Caco-2 (cell line): ENCODE measurements around the gene ANKMY1. TPM values are rescaled to one million over a fixed set of nuclear protein-coding genes. Genes with fewer than 3 reads are reported as not detected.

Experiments
- BruUV-seq: library from RNA; stranded (reverse); fragments of 400-500 nt; replicated peaks from 2 replicates; lab custom pipeline; 2021; lab: Mats Ljungman, UMichigan
- CTCF ChIA-PET: fragments of 300-600 bp; sonication (Branson Sonifier 250); formaldehyde crosslinking; loops from one replicate; lab custom pipeline; 2022; ENCODE audit warnings: antibody characterized with exemption; lab: Charles Lee
- POLR2A ChIA-PET: fragments of 300-600 bp; sonication (Branson Sonifier 250); formaldehyde crosslinking; loops from one replicate; lab custom pipeline; 2022; ENCODE audit warnings: antibody characterized with exemption; lab: Charles Lee
- DNase-seq, 2 experiments: peaks; one replicate each; pipeline versions ENCODE4 v3.0.0 to v3.0.0-alpha.2; 2020 to 2022
- H3K27me3 ChIP-seq: replicated peaks from 2 replicates; pipeline ENCODE4 v1.6.0; 2011; ENCODE audit warnings: low read length; ENCODE audit not compliant: control insufficient read depth, insufficient read depth
- H3K36me3 ChIP-seq: 2 replicates; pipeline ENCODE4 v1.5.1; 2011; ENCODE audit warnings: low read length; ENCODE audit not compliant: control insufficient read depth, insufficient read depth
- H3K4me1 ChIP-seq: fragments of 250-450 bp; sonication (Bioruptor Pico); 2 replicates; pipeline ENCODE4 v1.5.1; 2020; ENCODE audit warnings: mild to moderate bottlenecking
- H3K4me3 ChIP-seq: 2 replicates; pipeline ENCODE4 v1.5.1; 2011; ENCODE audit warnings: low read depth, mild to moderate bottlenecking, control low read depth, low read length
- H3K9me3 ChIP-seq: fragments of 250-450 bp; sonication (Bioruptor Pico); 2 replicates; pipeline ENCODE4 v1.5.1; 2020; ENCODE audit warnings: mild to moderate bottlenecking, moderate library complexity
- H3K27ac Mint-ChIP-seq: one replicate; pipeline ENCODE4 v1.8.0; 2022; ENCODE audit warnings: mixed read lengths; ENCODE audit not compliant: unreplicated experiment
- H3K27me3 Mint-ChIP-seq: one replicate; pipeline ENCODE4 v1.8.0; 2022; ENCODE audit warnings: mixed read lengths; ENCODE audit not compliant: insufficient read depth, unreplicated experiment
- H3K36me3 Mint-ChIP-seq: one replicate; pipeline ENCODE4 v1.8.0; 2022; ENCODE audit warnings: mild to moderate bottlenecking, mixed read lengths; ENCODE audit not compliant: insufficient read depth, unreplicated experiment
- H3K4me1 Mint-ChIP-seq: one replicate; pipeline ENCODE4 v1.8.0; 2022; ENCODE audit warnings: low read depth, mixed read lengths; ENCODE audit not compliant: unreplicated experiment
- H3K4me3 Mint-ChIP-seq: one replicate; pipeline ENCODE4 v1.8.0; 2022; ENCODE audit warnings: mild to moderate bottlenecking, moderate library complexity, mixed read lengths; ENCODE audit not compliant: unreplicated experiment
- H3K9me3 Mint-ChIP-seq: one replicate; pipeline ENCODE4 v1.8.0; 2022; ENCODE audit warnings: mixed read lengths; ENCODE audit not compliant: unreplicated experiment
- CTCF ChIP-seq, 2 experiments: fragments of 200-600 bp in 1 of 2; IDR thresholded peaks; 1 replicate in 1 of 2; 2 replicates in 1 of 2; pipeline versions ENCODE4 v1.5.1 to v1.8.0; 2011 to 2022; ENCODE audit warnings: antibody characterized with exemption in 1 of 2, control low read depth in 1 of 2, inconsistent platforms in 1 of 2, low read depth in 1 of 2, low read length in 1 of 2, mild to moderate bottlenecking in 1 of 2, moderate library complexity in 1 of 2; ENCODE audit not compliant: insufficient read depth in 1 of 2, severe bottlenecking in 1 of 2, unreplicated experiment in 1 of 2
- intact Hi-C: fragments of 100-400 bp; cut with micrococcal nuclease; formaldehyde crosslinking; loops from one replicate; pipeline ENCODE4 v1.10.0; 2022; ENCODE audit not compliant: unreplicated experiment
- total RNA-seq: library from RNA; stranded (reverse); gene quantifications from 2 replicates; pipeline ENCODE4 v1.2.3, GENCODE V29; 2022

The ANKMY1 gene
- total RNA-seq, 1 experiment from 2014 or later, result 12.2 TPM

GRCh38 chr2:240578488-240578887, 20.7 kb upstream of the ANKMY1 start:
- POLR2A ChIA-PET, result no interaction called here

GRCh38 chr2:240578110-240578450, 20.3 kb upstream of the ANKMY1 start:
- TF ChIP-seq CTCF (IDR thresholded peaks at IDR 0.05; ENCODE audit: insufficient read depth in 1 of 2, low read depth in 1 of 2, low read length in 1 of 2, severe bottlenecking in 1 of 2, unreplicated experiment in 1 of 2), result no peak
- ChIA-PET POLR2A (no interaction called here), CTCF (no interaction called here)
- Histone ChIP-seq H3K9me3 (no peaks in the 10 kb centered on the region), H3K27me3 (no peaks in the 10 kb centered on the region), H3K36me3 (peaks cover 1% of the 10 kb centered on the region; the same call in 1 of the 2 replicates), H3K4me3 (no peak overlapping the region), H3K4me1 (no peaks in the 10 kb centered on the region)
- Mint-ChIP-seq H3K36me3 (peaks cover 13% of the 10 kb centered on the region), H3K27ac (no peak overlapping the region), H3K27me3 (no peaks in the 10 kb centered on the region), H3K9me3 (no peaks in the 10 kb centered on the region), H3K4me1 (peaks cover 13% of the 10 kb centered on the region), H3K4me3 (no peak overlapping the region)
- no peak for DNase-seq
- intact Hi-C loops, result no loop called here
- BruUV-seq, result no TSS peak

More at GRCh38 chr2:240578488-240578887, 20.7 kb upstream of the ANKMY1 start:
- no TSS peak for BruUV-seq
- Histone ChIP-seq H3K4me1 (no peaks in the 10 kb centered on the region), H3K4me3 (no peak overlapping the region), H3K36me3 (peaks cover 1% of the 10 kb centered on the region; the same call in 1 of the 2 replicates), H3K9me3 (no peaks in the 10 kb centered on the region), H3K27me3 (no peaks in the 10 kb centered on the region)
- intact Hi-C loops, result no loop called here
- Mint-ChIP-seq H3K4me3 (no peak overlapping the region), H3K27ac (no peak overlapping the region), H3K4me1 (peaks cover 13% of the 10 kb centered on the region), H3K9me3 (no peaks in the 10 kb centered on the region), H3K36me3 (peaks cover 13% of the 10 kb centered on the region), H3K27me3 (no peaks in the 10 kb centered on the region)
- no peak for TF ChIP-seq CTCF (IDR thresholded peaks at IDR 0.05; ENCODE audit: insufficient read depth in 1 of 2, low read depth in 1 of 2, low read length in 1 of 2, severe bottlenecking in 1 of 2, unreplicated experiment in 1 of 2)
- CTCF ChIA-PET, result no interaction called here
- no peak for DNase-seq

GRCh38 chr2:240577281-240578109, 19.7 kb upstream of the ANKMY1 start:
- H3K4me1 Mint-ChIP-seq, result peaks cover 13% of the 10 kb centered on the region
- POLR2A ChIA-PET, result no interaction called here
- no peaks in the 10 kb centered on the region for H3K27me3 ChIP-seq
- BruUV-seq, result no TSS peak
- peaks cover 13% of the 10 kb centered on the region for H3K36me3 Mint-ChIP-seq
- no peak overlapping the region for H3K27ac Mint-ChIP-seq
- DNase-seq, result no peak
- H3K4me3 ChIP-seq, result no peak overlapping the region
- CTCF ChIA-PET, result no interaction called here
- peaks cover 1% of the 10 kb centered on the region; the same call in 1 of the 2 replicates for H3K36me3 ChIP-seq
- H3K27me3 Mint-ChIP-seq, result no peaks in the 10 kb centered on the region
- H3K4me3 Mint-ChIP-seq, result no peak overlapping the region
- H3K9me3 Mint-ChIP-seq, result no peaks in the 10 kb centered on the region
- no peaks in the 10 kb centered on the region for H3K4me1 ChIP-seq
- no peak for TF ChIP-seq CTCF (IDR thresholded peaks at IDR 0.05; ENCODE audit: insufficient read depth in 1 of 2, low read depth in 1 of 2, low read length in 1 of 2, severe bottlenecking in 1 of 2, unreplicated experiment in 1 of 2)
- no peaks in the 10 kb centered on the region for H3K9me3 ChIP-seq
- intact Hi-C loops, result no loop called here
